GM19328 (cell line): ENCODE measurements around the gene FIBCD1.
"Not testable (repeated sequence)": the region's sequence is repeated elsewhere in the genome, so short reads cannot be mapped to it uniquely, and the experiment has no call there.

Source experiments
- ATAC-seq: cut with Tn5 transposase; IDR thresholded peaks from one replicate; pipeline ENCODE4 v1.9.1; 2021; ENCODE audit warnings: mild to moderate bottlenecking, moderate library complexity; ENCODE audit not compliant: unreplicated experiment

Gene FIBCD1

GRCh38 chr9:130910670-130911069 lies 28.4 kb downstream of the FIBCD1 start:
- not testable (repeated sequence) for ATAC-seq

- ATAC-seq, result not testable (repeated sequence)
Observed at GRCh38 chr9:130910041-130910440, 29.0 kb downstream of the FIBCD1 start.

- ATAC-seq, result no peak
Observed at GRCh38 chr9:130908878-130909355, 30.1 kb downstream of the FIBCD1 start.

- ATAC-seq, result no peak
Observed at GRCh38 chr9:130908146-130908877, 30.7 kb downstream of the FIBCD1 start.

GRCh38 chr9:130906735-130907416 lies 32.2 kb downstream of the FIBCD1 start:
- no peak for ATAC-seq

- no peak for ATAC-seq
Observed at GRCh38 chr9:130905902-130906734, 32.9 kb downstream of the FIBCD1 start.

- no peak for ATAC-seq
Observed at GRCh38 chr9:130905125-130905901, 33.7 kb downstream of the FIBCD1 start.

GRCh38 chr9:130904070-130905044 lies 34.7 kb downstream of the FIBCD1 start:
- no peak for ATAC-seq

GRCh38 chr9:130903194-130904069 lies 35.6 kb downstream of the FIBCD1 start:
- ATAC-seq, result no peak

- ATAC-seq, result no peak
Observed at GRCh38 chr9:130902204-130903185, 36.6 kb downstream of the FIBCD1 start.

- ATAC-seq, result no peak
Observed at GRCh38 chr9:130901498-130902203, 37.4 kb downstream of the FIBCD1 start.

GRCh38 chr9:130900701-130901497 lies 38.1 kb downstream of the FIBCD1 start:
- no peak for ATAC-seq

- ATAC-seq, result no peak
Observed at GRCh38 chr9:130899051-130899748, 39.8 kb downstream of the FIBCD1 start.

- no peak for ATAC-seq
Observed at GRCh38 chr9:130898552-130898852, 40.5 kb downstream of the FIBCD1 start.

GRCh38 chr9:130897848-130898551 lies 41.0 kb downstream of the FIBCD1 start:
- ATAC-seq, result no peak
